H1 (cell line): ENCODE data around the gene WDR89.

Source experiments
- BRCA1 ChIP-seq: IDR thresholded peaks from 2 replicates; pipeline ENCODE4 v1.6.1; 2012; ENCODE audit warnings: low read depth, low read length, improper control_type of control experiment
- EP300 ChIP-seq, 2 experiments: IDR thresholded peaks; 1 replicate in 1 of 2; 2 replicates in 1 of 2; pipeline ENCODE4 v1.6.1; 2011 to 2012; ENCODE audit warnings: low read depth in 2 of 2, low read length in 2 of 2, mild to moderate bottlenecking in 2 of 2, borderline replicate concordance in 1 of 2, inconsistent platforms in 1 of 2, moderate library complexity in 1 of 2
- FOSL1 ChIP-seq: IDR thresholded peaks from 2 replicates; pipeline ENCODE4 v1.6.1; 2011; ENCODE audit warnings: mild to moderate bottlenecking, low read depth, low read length, moderate library complexity; ENCODE audit not compliant: insufficient read depth
- GTF2F1 ChIP-seq: IDR thresholded peaks from 2 replicates; pipeline ENCODE4 v1.6.1; 2012; ENCODE audit warnings: low read depth, low read length, improper control_type of control experiment, borderline replicate concordance
- JUND ChIP-seq: IDR thresholded peaks from 2 replicates; pipeline ENCODE4 v1.6.1; 2011; ENCODE audit warnings: mild to moderate bottlenecking, improper control_type of control experiment, low read length
- KDM5A ChIP-seq: fragments of 200-600 bp; IDR thresholded peaks from 2 replicates; pipeline ENCODE4 v1.7.1; 2012; ENCODE audit warnings: mild to moderate bottlenecking, low read length, inconsistent platforms, mixed read lengths
- POLR2A ChIP-seq, 2 experiments: IDR thresholded peaks; 1 replicate in 1 of 2; 2 replicates in 1 of 2; pipeline ENCODE4 v1.6.1; 2011; ENCODE audit warnings: low read depth in 2 of 2, low read length in 2 of 2, mild to moderate bottlenecking in 2 of 2; ENCODE audit errors: control extremely low read depth in 1 of 2
- RFX5 ChIP-seq: IDR thresholded peaks from 2 replicates; pipeline ENCODE4 v1.6.1; 2011; ENCODE audit warnings: low read depth, low read length, improper control_type of control experiment, borderline replicate concordance
- TBP ChIP-seq: IDR thresholded peaks from 2 replicates; pipeline ENCODE4 v1.6.1; 2011; ENCODE audit warnings: low read depth, low read length, improper control_type of control experiment
- TF ChIP-seq, protein P1 (sequence below): IDR thresholded peaks from 2 replicates; pipeline ENCODE4 v1.6.1; 2011; ENCODE audit warnings: low read depth, mild to moderate bottlenecking, low read length; ENCODE audit not compliant: insufficient read depth
- TF ChIP-seq, protein P2 (sequence below), 3 experiments: IDR thresholded peaks; 1 replicate in 2 of 3; 2 replicates in 1 of 3; pipeline versions ENCODE4 v1.5.1 to v1.6.1; 2011; ENCODE audit warnings: low read length in 3 of 3, mild to moderate bottlenecking in 3 of 3, inconsistent platforms in 2 of 3, low read depth in 1 of 3, moderate library complexity in 1 of 3; ENCODE audit not compliant: insufficient read depth in 1 of 3; ENCODE audit errors: control extremely low read depth in 1 of 3
- TF ChIP-seq, protein P3 (sequence below): IDR thresholded peaks from 2 replicates; pipeline ENCODE4 v1.6.1; 2012; ENCODE audit warnings: inconsistent platforms

- TF ChIP-seq RFX5 (no peak), POLR2A (IDR thresholded peaks at IDR 0.05; ENCODE audit: control extremely low read depth in 1 of 2, low read depth in 2 of 2, low read length in 2 of 2) (no peak), KDM5A (no peak), GTF2F1 (no peak), JUND (no peak), FOSL1 (no peak), EP300 (IDR thresholded peaks at IDR 0.05; ENCODE audit: borderline replicate concordance in 1 of 2, low read depth in 2 of 2, low read length in 2 of 2) (no peak), BRCA1 (no peak), TBP (no peak)
- TF ChIP-seq, protein P1, sequence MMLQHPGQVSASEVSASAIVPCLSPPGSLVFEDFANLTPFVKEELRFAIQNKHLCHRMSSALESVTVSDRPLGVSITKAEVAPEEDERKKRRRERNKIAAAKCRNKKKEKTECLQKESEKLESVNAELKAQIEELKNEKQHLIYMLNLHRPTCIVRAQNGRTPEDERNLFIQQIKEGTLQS, result no peak
- TF ChIP-seq, protein P2, sequence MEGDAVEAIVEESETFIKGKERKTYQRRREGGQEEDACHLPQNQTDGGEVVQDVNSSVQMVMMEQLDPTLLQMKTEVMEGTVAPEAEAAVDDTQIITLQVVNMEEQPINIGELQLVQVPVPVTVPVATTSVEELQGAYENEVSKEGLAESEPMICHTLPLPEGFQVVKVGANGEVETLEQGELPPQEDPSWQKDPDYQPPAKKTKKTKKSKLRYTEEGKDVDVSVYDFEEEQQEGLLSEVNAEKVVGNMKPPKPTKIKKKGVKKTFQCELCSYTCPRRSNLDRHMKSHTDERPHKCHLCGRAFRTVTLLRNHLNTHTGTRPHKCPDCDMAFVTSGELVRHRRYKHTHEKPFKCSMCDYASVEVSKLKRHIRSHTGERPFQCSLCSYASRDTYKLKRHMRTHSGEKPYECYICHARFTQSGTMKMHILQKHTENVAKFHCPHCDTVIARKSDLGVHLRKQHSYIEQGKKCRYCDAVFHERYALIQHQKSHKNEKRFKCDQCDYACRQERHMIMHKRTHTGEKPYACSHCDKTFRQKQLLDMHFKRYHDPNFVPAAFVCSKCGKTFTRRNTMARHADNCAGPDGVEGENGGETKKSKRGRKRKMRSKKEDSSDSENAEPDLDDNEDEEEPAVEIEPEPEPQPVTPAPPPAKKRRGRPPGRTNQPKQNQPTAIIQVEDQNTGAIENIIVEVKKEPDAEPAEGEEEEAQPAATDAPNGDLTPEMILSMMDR (IDR thresholded peaks at IDR 0.05; ENCODE audit: control extremely low read depth in 1 of 3, insufficient read depth in 1 of 3, low read depth in 1 of 3, low read length in 3 of 3), result no peak
- TF ChIP-seq, protein P3, sequence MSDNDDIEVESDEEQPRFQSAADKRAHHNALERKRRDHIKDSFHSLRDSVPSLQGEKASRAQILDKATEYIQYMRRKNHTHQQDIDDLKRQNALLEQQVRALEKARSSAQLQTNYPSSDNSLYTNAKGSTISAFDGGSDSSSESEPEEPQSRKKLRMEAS, result no peak
Observed at GRCh38 chr14:63685401-63685800, 43.7 kb upstream of the WDR89 start.
